HCT116 (cell line): ENCODE data around the gene VAV1. TPM values are rescaled to one million over a fixed set of nuclear protein-coding genes. Genes with fewer than 3 reads are reported as not detected.

ENCODE experiments used
- EZH2 ChIP-seq: fragments of 200-600 bp; sonication (generic); IDR thresholded peaks from 2 replicates; pipeline ENCODE4 v1.6.1; 2017; ENCODE audit warnings: antibody characterized with exemption, mixed run types
- FOSL1 ChIP-seq: IDR thresholded peaks from 2 replicates; pipeline ENCODE4 v1.6.1; 2012; ENCODE audit warnings: low read depth
- SIN3A ChIP-seq: IDR thresholded peaks from 2 replicates; pipeline ENCODE4 v1.6.1; 2012; ENCODE audit warnings: low read depth
- microRNA-seq: library from miRNA; unstranded; fragments of <30 nt; microRNA quantifications from one replicate; pipeline ENCODE4, GENCODE V29; 2016; ENCODE audit warnings: borderline number of aligned reads
- total RNA-seq: library from RNA; stranded (reverse); gene quantifications from one replicate; pipeline ENCODE4 v1.2.1, GENCODE V29; 2021; ENCODE audit not compliant: unreplicated experiment

Gene VAV1
- total RNA-seq, 1 experiment from 2014 or later, result 20.6 TPM

- TF ChIP-seq SIN3A (no peak), EZH2 (no peak), FOSL1 (no peak)
- TF ChIP-seq, all 23 proteins: peak for 0
Observed at GRCh38 chr19:6906559-6907060, 134.1 kb downstream of the VAV1 start (continued).

Small RNAs within 50 kb of the gene (microRNA-seq; reads per million reads assigned to microRNA genes)
- 1.6 reads per million for gene MIR6791

Other genes with a start within 250 kb of the VAV1 start
- gene TNFSF9, start 241.7 kb upstream of the VAV1 start, total RNA-seq, result 25.1 TPM
- gene CD70, start 181.6 kb upstream of the VAV1 start, total RNA-seq, result 2.1 TPM
- gene TNFSF14, start 102.5 kb upstream of the VAV1 start, total RNA-seq, result 0.22 TPM
- 7.0 TPM for gene C3, start 52.1 kb upstream of the VAV1 start, total RNA-seq
- 75.0 TPM for gene GPR108, start 35.1 kb upstream of the VAV1 start, total RNA-seq
- gene TRIP10, start 33.0 kb upstream of the VAV1 start, total RNA-seq, result 111 TPM
- 75.7 TPM for gene SH2D3A, start 5.3 kb upstream of the VAV1 start, total RNA-seq
- not detected for gene ADGRE1, start 114.9 kb downstream of the VAV1 start, total RNA-seq
- gene MBD3L2B, start 248.7 kb downstream of the VAV1 start, total RNA-seq, result not detected